Measurements from ENCODE around the gene SLC9A9. TPM values are rescaled to one million over a fixed set of nuclear protein-coding genes. Genes with fewer than 3 reads are reported as not detected.

Gene SLC9A9
- total and polyA plus RNA-seq, 9 of the 15 experiments (the other 6 are each of a cell fraction or from before 2014, with no cell fraction given) = 0.03 to 0.13 TPM; not detected in 7

GRCh38 chr3:143389388-143389787, 458.9 kb downstream of the SLC9A9 start:
- in situ Hi-C loops (cut with MboI) = no loop called here
- ATAC-seq (no peak), FAIRE-seq (no peak), DNase-seq (ENCODE audit: extremely low read depth in 1 of 4, low spot score in 3 of 4) (no peak)
- Histone ChIP-seq H3K27me3 (ENCODE audit: control insufficient read depth in 2 of 2, insufficient read depth in 2 of 2, low read length in 2 of 2) (no peaks in the 10 kb centered on the region), H3K9me1 (ENCODE audit: control insufficient read depth, insufficient read depth, low read length) (no peaks in the 10 kb centered on the region), H3K4me3 (no peak overlapping the region), H3K9me3 (replicated peaks; ENCODE audit: control insufficient read depth, insufficient read depth, low read depth, low read length) (no peaks in the 10 kb centered on the region; the same call in 1 of the 2 replicates), H3K36me3 (ENCODE audit: control insufficient read depth, insufficient read depth, low read length) (no peaks in the 10 kb centered on the region), H3K27ac (ENCODE audit: extremely low read depth, low read depth, low read length) (no peak overlapping the region), H3K4me2 (ENCODE audit: insufficient read depth, low read length) (no peak overlapping the region), H3K9ac (ENCODE audit: insufficient read depth in 1 of 2, low read depth in 2 of 2, low read length in 2 of 2) (no peak overlapping the region), H3K4me1 (replicated peaks in 1 of 2; ENCODE audit: control insufficient read depth in 2 of 2, insufficient read depth in 2 of 2, low read length in 2 of 2) (no peaks in the 10 kb centered on the region), H3K79me2 (ENCODE audit: control insufficient read depth, insufficient read depth, low read length) (no peaks in the 10 kb centered on the region), H2AFZ (ENCODE audit: low read depth, low read length) (no peak overlapping the region), H4K20me1 (replicated peaks; ENCODE audit: control insufficient read depth, insufficient read depth, low read length) (no peaks in the 10 kb centered on the region)
- WGBS (ENCODE audit: insufficient coverage, low coverage, missing lambda C conversion rate) = 11% methylated on average over 2 of the region's 2 CpGs
- no TSS peak for BruUV-seq (replicated peaks)
- intact Hi-C loops (cut with micrococcal nuclease) = no loop called here
- CTCF ChIA-PET (ENCODE audit: low intra/inter-chr PET ratio) = no interaction called here
- POLR2A ChIA-PET = no interaction called here
- no peak for TF ChIP-seq SMAD4 (CRISPR knock-in tag; conservative IDR thresholded peaks at IDR 0.05)
- no peak for TF ChIP-seq DNMT1 (IDR thresholded peaks at IDR 0.05)
- no peak for TF ChIP-seq FOXK2 (conservative IDR thresholded peaks at IDR 0.05 in 1 of 2, IDR thresholded peaks at IDR 0.05 in 1 of 2; ENCODE audit: low read depth in 2 of 2)
- no peak for TF ChIP-seq RUNX1 (IDR thresholded peaks at IDR 0.05; ENCODE audit: low read depth)
- TF ChIP-seq EGR1 (conservative IDR thresholded peaks at IDR 0.05) = no peak
- TF ChIP-seq ZBTB49 (CRISPR knock-in tag; IDR thresholded peaks at IDR 0.05; ENCODE audit: borderline replicate concordance) = no peak
- no peak for TF ChIP-seq TRIM25 (IDR thresholded peaks at IDR 0.05; ENCODE audit: borderline replicate concordance)
